AG10803 (cell line): ENCODE results near the gene ARL15.
A peak's percentile ranks its signal among the peaks of the same experiment; 100 is the strongest.

ENCODE experiments used
- DNase-seq: peaks from one replicate; pipeline ENCODE4 v3.0.0; 2010; ENCODE audit warnings: low read depth
- H3K4me3 ChIP-seq: 2 replicates; pipeline ENCODE4 v1.5.1; 2011; ENCODE audit warnings: mild to moderate bottlenecking, low read length, control low read depth
- CTCF ChIP-seq: conservative IDR thresholded peaks from 2 replicates; pipeline ENCODE4 v1.5.1; 2011; ENCODE audit warnings: mild to moderate bottlenecking, low read length, control low read depth, inconsistent platforms

The ARL15 gene

GRCh38 chr5:54146390-54146789 lies 164.0 kb downstream of the ARL15 start:
- no peak overlapping the region for H3K4me3 ChIP-seq
- TF ChIP-seq CTCF, result no peak
- DNase-seq, result no peak

GRCh38 chr5:54140247-54140840 lies 170.0 kb downstream of the ARL15 start:
- no peak overlapping the region for H3K4me3 ChIP-seq
- no peak for DNase-seq
- TF ChIP-seq CTCF, result no peak

GRCh38 chr5:54136516-54137440 lies 173.6 kb downstream of the ARL15 start:
- peak; percentile 29 for DNase-seq
- no peak for TF ChIP-seq CTCF
- H3K4me3 ChIP-seq, result no peak overlapping the region

- peak; percentile 50 for DNase-seq
- no peak for TF ChIP-seq CTCF
- H3K4me3 ChIP-seq, result no peak overlapping the region
Measured at GRCh38 chr5:54135042-54135441, 175.3 kb downstream of the ARL15 start.

- no peak for DNase-seq
- H3K4me3 ChIP-seq, result no peak overlapping the region
- TF ChIP-seq CTCF, result no peak
Measured at GRCh38 chr5:54133917-54134316, 176.5 kb downstream of the ARL15 start.

GRCh38 chr5:54120473-54120872 lies 189.9 kb downstream of the ARL15 start:
- DNase-seq, result peak; percentile 83
- TF ChIP-seq CTCF, result no peak

GRCh38 chr5:54117957-54118356 lies 192.4 kb downstream of the ARL15 start:
- no peak for DNase-seq
- TF ChIP-seq CTCF, result no peak
- H3K4me3 ChIP-seq, result no peak overlapping the region

More at GRCh38 chr5:54120473-54120872, 189.9 kb downstream of the ARL15 start:
- no peak overlapping the region for H3K4me3 ChIP-seq
